H9 (cell line): ENCODE measurements around the gene VEGFA. TPM values are rescaled to one million over a fixed set of nuclear protein-coding genes. Genes with fewer than 3 reads are reported as not detected.

Experiments
- DNase-seq: peaks from one replicate; pipeline ENCODE4 v3.0.0-alpha.2; 2017
- H2AFZ ChIP-seq: one replicate; pipeline ENCODE4 v1.6.1; 2013; ENCODE audit warnings: mild to moderate bottlenecking, low read length, control low read depth, moderate library complexity
- H2AK5ac ChIP-seq: 2 replicates; pipeline ENCODE4 v1.6.1; 2013; ENCODE audit warnings: low read length, control low read depth, mixed read lengths; ENCODE audit not compliant: insufficient read length
- H2BK120ac ChIP-seq: one replicate; pipeline ENCODE4 v1.6.1; 2013; ENCODE audit warnings: low read depth, mild to moderate bottlenecking, low read length, control low read depth, inconsistent platforms; ENCODE audit not compliant: poor library complexity, severe bottlenecking
- H2BK12ac ChIP-seq: 2 replicates; pipeline ENCODE4 v1.6.1; 2013; ENCODE audit warnings: low read length, control low read depth, mixed read lengths, low read depth; ENCODE audit not compliant: insufficient read length
- H2BK15ac ChIP-seq: 2 replicates; pipeline ENCODE4 v1.6.1; 2013; ENCODE audit warnings: low read depth, low read length, control low read depth
- H2BK20ac ChIP-seq: one replicate; pipeline ENCODE4 v1.6.1; 2013; ENCODE audit warnings: low read depth, mild to moderate bottlenecking, low read length, control low read depth, inconsistent platforms; ENCODE audit not compliant: poor library complexity, severe bottlenecking
- H2BK5ac ChIP-seq: 2 replicates; pipeline ENCODE4 v1.6.1; 2013; ENCODE audit warnings: low read length, control low read depth, mixed read lengths; ENCODE audit not compliant: insufficient read length
- H3K14ac ChIP-seq: 2 replicates; pipeline ENCODE4 v1.6.1; 2013; ENCODE audit warnings: low read length, control low read depth; ENCODE audit not compliant: insufficient read depth
- H3K18ac ChIP-seq: 2 replicates; pipeline ENCODE4 v1.6.1; 2013; ENCODE audit warnings: low read depth, mild to moderate bottlenecking, mixed read lengths, low read length, control low read depth; ENCODE audit not compliant: insufficient read length
- H3K23ac ChIP-seq: 2 replicates; pipeline ENCODE4 v1.6.1; 2013; ENCODE audit warnings: low read length, control low read depth, mixed read lengths, low read depth; ENCODE audit not compliant: insufficient read length
- H3K23me2 ChIP-seq: 2 replicates; pipeline ENCODE4 v1.6.1; 2013; ENCODE audit warnings: low read depth, mild to moderate bottlenecking, mixed read lengths, low read length, control low read depth; ENCODE audit not compliant: insufficient read length, poor library complexity, severe bottlenecking
- H3K27ac ChIP-seq: 2 replicates; pipeline ENCODE4 v1.5.1; 2013; ENCODE audit warnings: low read length, control low read depth, mixed read lengths, low read depth; ENCODE audit not compliant: insufficient read length
- H3K27me3 ChIP-seq: 2 replicates; pipeline ENCODE4 v1.6.1; 2013; ENCODE audit warnings: low read length, control low read depth, inconsistent platforms; ENCODE audit not compliant: insufficient read depth
- H3K4ac ChIP-seq: 2 replicates; pipeline ENCODE4 v1.6.1; 2013; ENCODE audit warnings: low read depth, mild to moderate bottlenecking, control low read depth, inconsistent platforms, low read length, moderate library complexity
- H3K4me1 ChIP-seq: 2 replicates; pipeline ENCODE4 v1.6.1; 2013; ENCODE audit warnings: low read length, control low read depth, inconsistent platforms; ENCODE audit not compliant: insufficient read depth
- H3K4me2 ChIP-seq: 2 replicates; pipeline ENCODE4 v1.6.1; 2013; ENCODE audit warnings: low read length, control low read depth, mixed read lengths; ENCODE audit not compliant: insufficient read length, insufficient read depth
- H3K56ac ChIP-seq: 2 replicates; pipeline ENCODE4 v1.6.1; 2013; ENCODE audit warnings: low read depth, mild to moderate bottlenecking, mixed read lengths, low read length, control low read depth; ENCODE audit not compliant: insufficient read length
- H3K79me1 ChIP-seq: 2 replicates; pipeline ENCODE4 v1.6.1; 2013; ENCODE audit warnings: low read depth, mild to moderate bottlenecking, moderate library complexity, low read length, control low read depth, inconsistent platforms; ENCODE audit not compliant: insufficient read depth, poor library complexity, severe bottlenecking
- H3K79me2 ChIP-seq: 2 replicates; pipeline ENCODE4 v1.6.1; 2013; ENCODE audit warnings: low read length, control low read depth, inconsistent platforms; ENCODE audit not compliant: insufficient read depth
- H3K9ac ChIP-seq: 2 replicates; pipeline ENCODE4 v1.6.1; 2013; ENCODE audit warnings: low read length, control low read depth, mixed read lengths; ENCODE audit not compliant: insufficient read length; ENCODE audit errors: extremely low read depth
- H3K9me3 ChIP-seq: one replicate; pipeline ENCODE4 v1.6.1; 2013; ENCODE audit warnings: low read depth, low read length, inconsistent platforms; ENCODE audit not compliant: control insufficient read depth
- H3T11ph ChIP-seq: one replicate; pipeline ENCODE4 v1.6.1; 2013; ENCODE audit warnings: mild to moderate bottlenecking, low read length, control low read depth, inconsistent platforms
- H4K20me1 ChIP-seq: one replicate; pipeline ENCODE4 v1.6.1; 2013; ENCODE audit not compliant: control insufficient read depth, insufficient read length, insufficient read depth
- H4K5ac ChIP-seq: 2 replicates; pipeline ENCODE4 v1.6.1; 2013; ENCODE audit warnings: low read depth, mild to moderate bottlenecking, mixed read lengths, low read length, control low read depth; ENCODE audit not compliant: insufficient read length
- H4K8ac ChIP-seq: replicated peaks from 2 replicates; pipeline ENCODE4 v1.6.1; 2013; ENCODE audit warnings: low read length, control low read depth, mixed read lengths, low read depth; ENCODE audit not compliant: insufficient read length
- H4K91ac ChIP-seq: 2 replicates; pipeline ENCODE4 v1.6.1; 2013; ENCODE audit warnings: low read depth, mild to moderate bottlenecking, moderate library complexity, mixed read lengths, low read length, control low read depth; ENCODE audit not compliant: insufficient read length
- H3K27ac Mint-ChIP-seq, 3 experiments: 2 replicates in 2 of 3; 3 replicates in 1 of 3; pipeline ENCODE4 v1.8.0; 2020 to 2021; ENCODE audit warnings: mixed read lengths in 3 of 3, mild to moderate bottlenecking in 1 of 3, moderate library complexity in 1 of 3
- H3K27me3 Mint-ChIP-seq: 2 replicates; pipeline ENCODE4 v1.8.0; 2021; ENCODE audit warnings: low read depth, mild to moderate bottlenecking, moderate library complexity, mixed read lengths
- H3K36me3 Mint-ChIP-seq, 3 experiments: 2 replicates in 2 of 3; 3 replicates in 1 of 3; pipeline ENCODE4 v1.8.0; 2020 to 2021; ENCODE audit warnings: low read depth in 3 of 3, mixed read lengths in 3 of 3; ENCODE audit not compliant: insufficient read depth in 1 of 3
- H3K4me1 Mint-ChIP-seq, 2 experiments: 2 replicates each; pipeline ENCODE4 v1.8.0; 2020; ENCODE audit warnings: mixed read lengths in 2 of 2
- H3K4me3 Mint-ChIP-seq, 2 experiments: 2 replicates in 1 of 2; 3 replicates in 1 of 2; pipeline ENCODE4 v1.8.0; 2020 to 2021; ENCODE audit warnings: mild to moderate bottlenecking in 2 of 2, mixed read lengths in 2 of 2, moderate library complexity in 1 of 2
- H3K9me3 Mint-ChIP-seq, 2 experiments: 2 replicates in 1 of 2; 3 replicates in 1 of 2; pipeline ENCODE4 v1.8.0; 2020; ENCODE audit warnings: mild to moderate bottlenecking in 2 of 2, mixed read lengths in 2 of 2, moderate library complexity in 1 of 2
- WGBS: extraction: QIAGEN DNeasy Blood & Tissue Kit; methylation state at CpG from one replicate; pipeline ENCODE4 v1.1.7; 2013; ENCODE audit warnings: missing lambda C conversion rate, low lambda C conversion rate, mixed read lengths; ENCODE audit not compliant: insufficient read length; ENCODE audit errors: extremely low coverage; 5-methylcytosine and 5-hydroxymethylcytosine counted together
- total RNA-seq: library from RNA; stranded (reverse); gene quantifications from 2 replicates; pipeline ENCODE4 v1.2.1, GENCODE V29; 2021
- TF ChIP-seq, protein P1 (sequence below): fragments of 200-600 bp; sonication (generic); conservative IDR thresholded peaks from 3 replicates; pipeline ENCODE4 v1.8.0; 2021; ENCODE audit warnings: antibody characterized with exemption, mild to moderate bottlenecking

The VEGFA gene
- total RNA-seq, 1 experiment from 2014 or later: 47.9 TPM

DNA sequence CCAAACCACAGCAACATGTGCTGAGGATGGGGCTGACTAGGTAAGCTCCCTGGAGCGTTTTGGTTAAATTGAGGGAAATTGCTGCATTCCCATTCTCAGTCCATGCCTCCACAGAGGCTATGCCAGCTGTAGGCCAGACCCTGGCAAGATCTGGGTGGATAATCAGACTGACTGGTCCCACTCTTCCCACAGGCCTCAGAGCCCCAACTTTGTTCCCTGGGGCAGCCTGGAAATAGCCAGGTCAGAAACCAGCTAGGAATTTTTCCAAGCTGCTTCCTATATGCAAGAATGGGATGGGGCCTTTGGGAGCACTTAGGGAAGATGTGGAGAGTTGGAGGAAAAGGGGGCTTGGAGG is 1.5 kb upstream of the VEGFA start:
- H4K5ac ChIP-seq: no peak overlapping the region
- H3K79me1 ChIP-seq: no peaks in the 10 kb centered on the region
- peaks cover 19% of the 10 kb centered on the region for H3K23me2 ChIP-seq
- H3K4ac ChIP-seq: no peak overlapping the region
- Mint-ChIP-seq H3K4me3 (no peak overlapping the region), H3K4me1 (peaks cover 52 to 64% of the 10 kb centered on the region in 2 experiments), H3K27me3 (peaks cover 10% of the 10 kb centered on the region), H3K36me3 (peaks cover 0 to 3% (median 0%) of the 10 kb centered on the region in 3 experiments; a peak in 1 of 7 replicates), H3K27ac (no peak overlapping the region), H3K9me3 (no peaks in the 10 kb centered on the region; a peak in 1 of 5 replicates)
- H3K18ac ChIP-seq: no peak overlapping the region
- no peak overlapping the region for H4K8ac ChIP-seq
- H2BK12ac ChIP-seq: no peak overlapping the region
- H3K9me3 ChIP-seq: no peaks in the 10 kb centered on the region
- no peak overlapping the region for H2BK15ac ChIP-seq
- H3K27ac ChIP-seq: no peak overlapping the region
- H2AK5ac ChIP-seq: no peak overlapping the region
- no peaks in the 10 kb centered on the region for H4K20me1 ChIP-seq
- no peaks in the 10 kb centered on the region for H3K27me3 ChIP-seq
- H2AFZ ChIP-seq: no peak overlapping the region
- no peak overlapping the region for H3K9ac ChIP-seq
- H3K23ac ChIP-seq: no peak overlapping the region
- peaks cover 5% of the 10 kb centered on the region; the same call in 1 of the 2 replicates for H3K4me1 ChIP-seq
- H2BK5ac ChIP-seq: no peak overlapping the region
- H3K4me2 ChIP-seq: no peak overlapping the region
- no CpG with 5 or more reads among the region's 1 CpG for WGBS
- no peak overlapping the region for H2BK20ac ChIP-seq
- no peak overlapping the region for H3T11ph ChIP-seq
- no peak overlapping the region for H3K56ac ChIP-seq
- no peak overlapping the region for H3K14ac ChIP-seq
- DNase-seq: no peak
- H2BK120ac ChIP-seq: no peak overlapping the region
- TF ChIP-seq, protein P1, sequence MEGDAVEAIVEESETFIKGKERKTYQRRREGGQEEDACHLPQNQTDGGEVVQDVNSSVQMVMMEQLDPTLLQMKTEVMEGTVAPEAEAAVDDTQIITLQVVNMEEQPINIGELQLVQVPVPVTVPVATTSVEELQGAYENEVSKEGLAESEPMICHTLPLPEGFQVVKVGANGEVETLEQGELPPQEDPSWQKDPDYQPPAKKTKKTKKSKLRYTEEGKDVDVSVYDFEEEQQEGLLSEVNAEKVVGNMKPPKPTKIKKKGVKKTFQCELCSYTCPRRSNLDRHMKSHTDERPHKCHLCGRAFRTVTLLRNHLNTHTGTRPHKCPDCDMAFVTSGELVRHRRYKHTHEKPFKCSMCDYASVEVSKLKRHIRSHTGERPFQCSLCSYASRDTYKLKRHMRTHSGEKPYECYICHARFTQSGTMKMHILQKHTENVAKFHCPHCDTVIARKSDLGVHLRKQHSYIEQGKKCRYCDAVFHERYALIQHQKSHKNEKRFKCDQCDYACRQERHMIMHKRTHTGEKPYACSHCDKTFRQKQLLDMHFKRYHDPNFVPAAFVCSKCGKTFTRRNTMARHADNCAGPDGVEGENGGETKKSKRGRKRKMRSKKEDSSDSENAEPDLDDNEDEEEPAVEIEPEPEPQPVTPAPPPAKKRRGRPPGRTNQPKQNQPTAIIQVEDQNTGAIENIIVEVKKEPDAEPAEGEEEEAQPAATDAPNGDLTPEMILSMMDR: no peak
- peaks cover 3% of the 10 kb centered on the region; the same call in 1 of the 2 replicates for H3K79me2 ChIP-seq
- H4K91ac ChIP-seq: no peak overlapping the region
